ENCODE data around the gene ARMH1.
"Not testable (repeated sequence)": the region's sequence is repeated elsewhere in the genome, so short reads cannot be mapped to it uniquely, and the experiment has no call there.

The ARMH1 gene

DNA sequence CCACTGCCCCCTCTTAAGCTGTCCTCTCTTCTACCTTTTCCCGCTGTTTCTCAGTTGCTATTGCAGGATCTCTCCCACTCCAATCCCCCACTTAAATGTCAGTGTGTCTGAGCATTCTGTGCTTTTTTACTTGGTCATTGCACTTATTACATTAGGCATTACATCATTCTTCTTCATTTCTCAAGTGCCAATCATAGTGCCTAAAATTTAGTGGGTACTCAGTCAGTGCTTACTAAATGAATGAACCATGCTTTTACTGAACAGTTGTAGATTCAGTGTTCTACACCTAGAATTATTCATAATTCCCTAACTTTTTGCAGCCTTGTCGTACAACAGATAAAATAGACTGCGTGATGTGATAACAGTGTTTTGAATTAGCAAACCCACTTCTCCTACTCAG lies 19.4 kb downstream of the ARMH1 start:
- CTCF ChIA-PET: interaction anchor here (0.6 kb wide), 2 partner anchors 10 to 1423 kb away, joined by 4 to 5 read pairs; no protein-coding TSS in a partner anchor

DNA sequence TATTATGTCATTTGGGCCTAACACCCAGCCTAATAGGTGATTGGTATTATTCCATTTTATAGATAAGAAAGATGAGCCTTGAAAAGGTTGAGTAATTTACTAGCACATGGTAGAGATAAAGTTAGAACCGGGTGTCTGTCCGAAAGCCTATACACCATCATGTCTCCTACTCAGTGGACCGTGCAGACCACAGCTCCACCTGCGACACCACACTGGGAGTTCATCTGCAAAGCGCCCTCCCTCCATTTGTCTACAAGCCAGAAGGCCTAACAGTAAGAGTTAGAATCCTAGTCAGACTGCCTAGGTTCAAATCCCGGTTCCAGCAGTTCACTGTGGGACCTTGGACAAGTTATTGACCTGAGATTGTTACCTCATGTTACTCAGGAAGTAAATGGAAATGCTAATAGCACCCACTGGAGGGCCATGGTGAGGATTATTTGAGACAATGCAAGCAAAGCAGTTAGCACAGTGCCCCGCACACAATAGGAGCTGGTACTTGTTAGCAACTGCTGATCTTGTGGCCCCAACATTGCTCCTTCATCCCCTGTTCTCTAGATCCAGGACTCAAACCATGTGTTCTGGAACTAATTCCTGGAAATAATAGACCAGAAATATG lies 20.5 kb downstream of the ARMH1 start:
- H3K27ac ChIP-seq: no peak overlapping the region
- no peak for DNase-seq (ENCODE audit: low spot score)
- TF ChIP-seq, protein P1, sequence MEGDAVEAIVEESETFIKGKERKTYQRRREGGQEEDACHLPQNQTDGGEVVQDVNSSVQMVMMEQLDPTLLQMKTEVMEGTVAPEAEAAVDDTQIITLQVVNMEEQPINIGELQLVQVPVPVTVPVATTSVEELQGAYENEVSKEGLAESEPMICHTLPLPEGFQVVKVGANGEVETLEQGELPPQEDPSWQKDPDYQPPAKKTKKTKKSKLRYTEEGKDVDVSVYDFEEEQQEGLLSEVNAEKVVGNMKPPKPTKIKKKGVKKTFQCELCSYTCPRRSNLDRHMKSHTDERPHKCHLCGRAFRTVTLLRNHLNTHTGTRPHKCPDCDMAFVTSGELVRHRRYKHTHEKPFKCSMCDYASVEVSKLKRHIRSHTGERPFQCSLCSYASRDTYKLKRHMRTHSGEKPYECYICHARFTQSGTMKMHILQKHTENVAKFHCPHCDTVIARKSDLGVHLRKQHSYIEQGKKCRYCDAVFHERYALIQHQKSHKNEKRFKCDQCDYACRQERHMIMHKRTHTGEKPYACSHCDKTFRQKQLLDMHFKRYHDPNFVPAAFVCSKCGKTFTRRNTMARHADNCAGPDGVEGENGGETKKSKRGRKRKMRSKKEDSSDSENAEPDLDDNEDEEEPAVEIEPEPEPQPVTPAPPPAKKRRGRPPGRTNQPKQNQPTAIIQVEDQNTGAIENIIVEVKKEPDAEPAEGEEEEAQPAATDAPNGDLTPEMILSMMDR (conservative IDR thresholded peaks at IDR 0.05; ENCODE audit: low read depth): no peak
- ChIA-PET POLR2A (ENCODE audit: low non-redundant PET) (no interaction called here), CTCF (interaction anchor here (0.6 to 0.9 kb wide), 2 partner anchors 40 to 773 kb away, joined by 4 to 6 read pairs; no protein-coding TSS in a partner anchor)

More for the DNA sequence above, 19.4 kb downstream of the ARMH1 start:
- TF ChIP-seq, protein P1 (conservative IDR thresholded peaks at IDR 0.05; ENCODE audit: low read depth): no peak
- DNase-seq (ENCODE audit: low spot score): no peak
- H3K27ac ChIP-seq: no peak overlapping the region
- POLR2A ChIA-PET (ENCODE audit: low non-redundant PET): no interaction called here

DNA sequence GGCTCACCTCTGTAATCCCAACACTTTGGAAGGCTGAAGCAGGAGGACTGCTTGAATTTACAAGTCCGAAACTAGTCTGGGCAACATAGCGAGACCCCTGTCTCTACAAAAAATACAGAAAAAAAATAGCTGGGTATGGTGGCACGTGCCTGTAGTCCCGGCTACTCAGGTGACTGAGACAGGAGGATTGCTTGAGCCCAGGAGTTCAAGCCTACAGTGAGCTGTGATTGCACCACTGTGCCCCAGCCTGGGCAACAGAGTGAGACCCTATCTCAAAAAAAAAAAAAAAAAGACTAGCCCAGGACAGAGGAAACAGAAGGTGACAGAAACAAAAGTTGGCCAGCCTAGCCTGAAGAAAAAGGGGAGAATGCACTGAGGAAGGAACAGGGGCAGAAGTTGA lies 21.2 kb downstream of the ARMH1 start:
- POLR2A ChIA-PET (ENCODE audit: low non-redundant PET): no interaction called here
- DNase-seq (ENCODE audit: low spot score): no peak
- TF ChIP-seq, protein P1 (conservative IDR thresholded peaks at IDR 0.05; ENCODE audit: low read depth): no peak
- H3K27ac ChIP-seq: no peak overlapping the region
- CTCF ChIA-PET: interaction anchor here (0.6 to 0.9 kb wide), 2 partner anchors 41 to 772 kb away, joined by 4 to 6 read pairs; no protein-coding TSS in a partner anchor

DNA sequence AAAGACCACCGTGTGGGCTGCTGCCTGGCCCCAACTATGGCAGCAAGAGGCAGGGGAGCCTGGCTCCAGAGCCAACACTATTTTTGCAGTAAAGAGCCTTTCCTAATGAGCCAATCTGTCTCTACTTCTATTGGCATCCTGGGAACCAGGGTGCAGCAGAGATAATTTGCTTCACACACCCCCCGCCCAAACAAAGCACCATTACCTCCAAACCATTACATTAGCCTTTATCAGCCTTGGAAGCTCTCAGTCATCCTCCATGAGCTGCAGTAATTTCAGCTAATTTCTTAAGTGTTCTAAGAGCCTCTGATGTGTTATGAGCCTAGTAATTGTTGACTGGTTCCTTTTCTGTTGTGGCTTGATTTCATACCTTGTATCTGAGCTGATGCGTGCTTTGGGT lies 21.6 kb downstream of the ARMH1 start:
- H3K27ac ChIP-seq: no peak overlapping the region
- DNase-seq (ENCODE audit: low spot score): no peak
- TF ChIP-seq, protein P1 (conservative IDR thresholded peaks at IDR 0.05; ENCODE audit: low read depth): no peak
- POLR2A ChIA-PET (ENCODE audit: low non-redundant PET): no interaction called here
- CTCF ChIA-PET: interaction anchor here (0.9 kb wide), 1 partner anchor 41 kb away, joined by 6 read pairs; no protein-coding TSS in a partner anchor

DNA sequence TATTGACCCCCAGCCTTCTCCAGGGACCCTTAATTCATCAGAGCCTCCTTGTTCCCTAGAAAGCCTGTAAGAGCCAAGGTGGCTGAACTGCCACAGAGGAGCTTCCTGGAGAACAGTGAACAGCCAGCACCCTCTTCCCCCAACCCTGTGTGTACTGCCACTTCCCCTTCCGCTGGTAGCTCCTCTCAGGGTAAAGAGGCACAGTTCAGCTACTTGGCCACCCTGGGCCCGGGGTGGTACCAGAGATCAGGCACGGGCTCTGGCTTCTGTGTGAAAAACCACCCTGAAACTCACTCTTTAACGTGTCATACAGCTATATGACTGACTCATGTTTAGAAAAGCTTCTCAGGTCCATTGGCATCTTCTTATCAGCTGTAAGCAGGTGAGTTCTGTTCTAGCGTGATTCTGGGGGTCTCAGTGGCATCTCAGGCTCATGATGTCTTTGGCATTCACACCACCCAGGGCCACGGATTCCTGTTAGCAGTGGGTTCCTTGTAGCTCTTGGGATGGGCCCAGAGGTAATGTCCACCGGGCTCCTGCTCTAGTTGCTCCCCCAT lies 22.4 kb downstream of the ARMH1 start:
- ChIA-PET POLR2A (ENCODE audit: low non-redundant PET) (no interaction called here), CTCF (interaction anchor here (0.7 kb wide), 1 partner anchor 388 kb away, joined by 4 read pairs; no protein-coding TSS in a partner anchor)
- H3K27ac ChIP-seq: no peak overlapping the region
- TF ChIP-seq, protein P1 (conservative IDR thresholded peaks at IDR 0.05; ENCODE audit: low read depth): no peak
- no peak for DNase-seq (ENCODE audit: low spot score)

DNA sequence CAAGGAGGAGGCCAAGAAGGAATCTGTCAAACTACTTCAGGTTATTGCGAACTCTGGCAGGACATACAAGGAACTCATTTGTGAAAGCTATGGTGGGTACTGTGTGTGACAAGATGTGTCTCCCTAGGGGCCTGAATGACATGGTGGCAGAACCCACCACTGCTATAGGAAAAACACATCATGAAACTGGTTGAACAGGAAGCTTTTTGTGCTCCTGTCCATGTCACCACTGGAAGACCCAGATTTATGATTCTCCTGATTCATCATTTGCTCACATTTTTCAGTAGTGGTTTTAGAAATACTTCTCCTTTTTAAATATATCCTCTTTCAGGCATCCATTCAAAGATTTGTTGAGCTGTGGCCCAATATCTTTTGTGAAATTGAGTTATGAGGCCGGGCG lies 23.6 kb downstream of the ARMH1 start:
- POLR2A ChIA-PET (ENCODE audit: low non-redundant PET): no interaction called here
- TF ChIP-seq, protein P1 (conservative IDR thresholded peaks at IDR 0.05; ENCODE audit: low read depth): no peak
- no peak overlapping the region for H3K27ac ChIP-seq
- CTCF ChIA-PET: no interaction called here
- no peak for DNase-seq (ENCODE audit: low spot score)

DNA sequence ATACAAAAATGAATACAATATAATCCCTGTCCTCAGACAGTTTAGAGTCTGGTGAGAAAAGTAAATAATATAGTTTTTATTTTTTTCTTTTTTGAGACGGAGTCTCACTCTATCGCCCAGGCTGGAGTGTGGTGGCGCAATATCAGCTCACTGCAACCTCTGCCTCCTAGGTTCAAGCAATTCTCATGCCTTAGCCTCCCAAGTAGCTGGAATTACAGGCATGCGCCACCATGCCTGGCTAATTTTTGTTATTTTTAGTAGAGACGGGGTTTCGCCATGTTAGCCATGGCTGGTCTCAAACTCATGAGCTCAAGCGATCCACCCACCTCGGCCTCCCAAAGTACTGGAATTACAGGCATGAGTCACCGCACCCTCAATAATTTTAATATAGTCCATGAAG lies 24.9 kb downstream of the ARMH1 start:
- H3K27ac ChIP-seq; DNase-seq (ENCODE audit: low spot score); POLR2A ChIA-PET (ENCODE audit: low non-redundant PET): not testable (repeated sequence)
- CTCF ChIA-PET: interaction anchor here (0.5 kb wide), 1 partner anchor 31 kb away, joined by 3 read pairs; no protein-coding TSS in a partner anchor

Measured in RWPE1 (cell line).